ENCODE data around the gene FAR2. TPM values are rescaled to one million over a fixed set of nuclear protein-coding genes. Genes with fewer than 3 reads are reported as not detected.
A peak's percentile ranks its signal among the peaks of the same experiment; 100 is the strongest.
"Not testable (repeated sequence)": the region's sequence is repeated elsewhere in the genome, so short reads cannot be mapped to it uniquely, and the experiment has no call there.

The FAR2 gene
- total RNA-seq, 4 donors from 2014 or later: 7.4 to 45.4 (median 17.9) TPM

DNA sequence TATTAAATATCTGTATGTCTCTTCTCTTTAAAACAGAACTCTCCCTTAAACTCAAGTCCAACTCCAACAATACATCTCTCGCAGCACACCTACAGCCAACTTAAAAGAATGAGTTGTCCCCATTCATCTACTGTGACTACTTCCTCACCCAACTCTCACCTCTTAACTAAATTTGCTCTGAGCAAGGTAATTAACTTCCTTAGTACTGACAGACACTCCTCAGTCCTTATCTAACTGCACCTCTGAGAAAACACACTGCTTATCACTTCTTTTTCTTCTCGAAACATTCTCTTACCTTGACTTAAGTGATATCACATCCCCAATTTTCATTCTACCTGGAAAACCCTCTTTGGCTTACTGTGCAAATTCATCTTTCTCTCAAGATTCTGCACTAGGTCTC is 224.9 kb downstream of the FAR2 start:
- H3K4me3 ChIP-seq (ENCODE audit: low read depth, poor library complexity, severe bottlenecking): no peak overlapping the region
- intact Hi-C loops (cut with DNase I; ENCODE audit: low total_unique reads): no loop called here
- DNase-seq (ENCODE audit: low spot score in 2 of 2): no peak
- TF ChIP-seq, protein P1, sequence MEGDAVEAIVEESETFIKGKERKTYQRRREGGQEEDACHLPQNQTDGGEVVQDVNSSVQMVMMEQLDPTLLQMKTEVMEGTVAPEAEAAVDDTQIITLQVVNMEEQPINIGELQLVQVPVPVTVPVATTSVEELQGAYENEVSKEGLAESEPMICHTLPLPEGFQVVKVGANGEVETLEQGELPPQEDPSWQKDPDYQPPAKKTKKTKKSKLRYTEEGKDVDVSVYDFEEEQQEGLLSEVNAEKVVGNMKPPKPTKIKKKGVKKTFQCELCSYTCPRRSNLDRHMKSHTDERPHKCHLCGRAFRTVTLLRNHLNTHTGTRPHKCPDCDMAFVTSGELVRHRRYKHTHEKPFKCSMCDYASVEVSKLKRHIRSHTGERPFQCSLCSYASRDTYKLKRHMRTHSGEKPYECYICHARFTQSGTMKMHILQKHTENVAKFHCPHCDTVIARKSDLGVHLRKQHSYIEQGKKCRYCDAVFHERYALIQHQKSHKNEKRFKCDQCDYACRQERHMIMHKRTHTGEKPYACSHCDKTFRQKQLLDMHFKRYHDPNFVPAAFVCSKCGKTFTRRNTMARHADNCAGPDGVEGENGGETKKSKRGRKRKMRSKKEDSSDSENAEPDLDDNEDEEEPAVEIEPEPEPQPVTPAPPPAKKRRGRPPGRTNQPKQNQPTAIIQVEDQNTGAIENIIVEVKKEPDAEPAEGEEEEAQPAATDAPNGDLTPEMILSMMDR (IDR thresholded peaks at IDR 0.05): no peak
- no peak for TF ChIP-seq POLR2A (IDR thresholded peaks at IDR 0.05)
- WGBS, 2 donors: 94 to 95% methylated on average over 2 of the region's 2 CpGs

DNA sequence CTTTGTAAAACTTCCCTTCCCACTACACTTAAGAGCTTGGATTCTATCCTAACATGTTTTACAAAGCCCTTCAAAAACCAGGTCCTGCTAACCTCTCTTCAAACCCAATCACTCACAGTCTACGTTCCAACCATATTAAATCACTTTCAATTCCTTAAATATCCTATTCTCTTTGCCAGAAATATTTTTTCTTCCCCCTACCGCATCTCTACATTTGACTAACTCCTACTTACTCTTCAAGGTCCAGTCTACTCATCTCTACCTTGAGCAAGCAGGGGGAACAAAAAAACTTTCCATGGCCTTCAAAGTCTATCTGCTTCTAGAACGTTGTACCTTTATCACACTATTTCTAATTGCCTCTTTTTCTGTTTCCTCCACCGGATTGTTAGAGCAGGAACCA is 225.8 kb downstream of the FAR2 start:
- TF ChIP-seq, protein P1 (IDR thresholded peaks at IDR 0.05): no peak
- no peak for TF ChIP-seq POLR2A (IDR thresholded peaks at IDR 0.05)
- DNase-seq (ENCODE audit: low spot score in 2 of 2): no peak
- intact Hi-C loops (cut with DNase I; ENCODE audit: low total_unique reads): no loop called here
- WGBS, 2 donors: 83 to 86% methylated on average over 4 of the region's 4 CpGs
- no peak overlapping the region for H3K4me3 ChIP-seq (ENCODE audit: low read depth, poor library complexity, severe bottlenecking)

DNA sequence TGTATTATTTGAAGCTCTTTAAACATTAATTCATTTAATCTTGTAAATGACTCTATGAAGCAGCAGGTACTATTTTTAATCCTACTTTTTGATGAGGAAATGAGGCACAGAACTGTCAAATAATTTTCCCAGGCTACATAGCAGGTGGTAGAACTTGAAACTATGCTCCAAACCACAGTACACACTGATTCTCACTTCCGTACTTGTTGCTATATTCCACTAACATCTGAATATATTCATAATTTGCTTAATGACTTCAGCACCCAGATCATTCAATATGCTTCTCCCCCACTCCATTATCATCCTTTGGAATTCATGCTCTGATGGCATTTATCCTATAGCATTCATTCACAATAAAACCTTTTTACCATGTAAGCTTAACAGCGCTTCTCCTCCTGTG is 227.0 kb downstream of the FAR2 start:
- WGBS, 2 donors: 94 to 96% methylated on average over 2 of the region's 2 CpGs
- intact Hi-C loops (cut with DNase I; ENCODE audit: low total_unique reads): no loop called here
- no peak for DNase-seq (ENCODE audit: low spot score in 2 of 2)
- no peak for TF ChIP-seq POLR2A (IDR thresholded peaks at IDR 0.05)
- TF ChIP-seq, protein P1 (IDR thresholded peaks at IDR 0.05): no peak
- no peak overlapping the region for H3K4me3 ChIP-seq (ENCODE audit: low read depth, poor library complexity, severe bottlenecking)

DNA sequence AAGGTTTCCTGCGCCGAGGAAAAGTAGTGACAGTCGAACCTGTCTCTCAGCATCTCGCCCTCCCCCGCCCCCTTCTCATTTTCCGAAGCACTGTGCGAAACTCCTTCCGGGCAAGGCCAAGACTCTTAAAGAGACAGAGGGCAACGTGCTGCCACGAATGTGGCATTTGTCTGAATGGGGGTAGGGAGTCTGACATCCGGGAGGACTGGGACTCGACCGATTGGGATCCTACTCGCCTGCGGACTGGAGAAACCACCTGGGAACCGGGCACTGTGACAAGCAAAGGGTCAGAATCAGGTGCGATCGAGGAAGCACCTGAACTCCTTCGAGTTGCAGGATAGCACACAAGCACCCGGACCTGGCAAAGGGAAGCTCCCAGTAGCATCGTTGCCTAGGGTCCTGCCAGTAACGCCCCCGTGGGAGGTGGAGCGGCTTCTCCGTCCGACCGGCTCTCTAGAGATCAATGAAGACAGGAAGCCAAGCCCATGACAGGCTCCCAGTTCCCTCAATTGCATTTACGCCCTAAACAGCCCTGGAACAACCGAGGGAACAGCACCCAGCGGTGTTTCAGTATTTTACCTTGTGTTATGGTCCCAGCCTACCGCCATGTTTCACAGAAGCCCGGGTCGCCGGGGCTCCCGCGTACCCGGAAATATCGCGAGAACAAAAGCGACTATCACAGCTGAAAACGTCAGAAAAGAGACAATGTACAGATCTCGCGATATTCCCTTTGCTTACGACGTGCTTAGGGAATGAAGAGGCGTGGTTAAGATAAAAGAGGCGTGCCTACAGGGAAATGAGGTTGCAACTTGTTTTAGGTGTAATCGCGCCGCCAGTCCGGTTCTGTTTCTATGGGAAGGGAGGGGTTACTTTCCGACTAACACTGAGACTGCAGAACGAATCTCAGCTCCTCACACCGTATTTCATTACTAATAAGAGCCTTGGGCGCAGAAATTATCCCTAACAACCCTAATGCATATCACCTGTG is 231.8 kb downstream of the FAR2 start, which contains the start of gene ERGIC2:
Gene ERGIC2, minus strand, starts transcription at position 637 of the 988 bp plus-strand sequence. CDS start 9,539 bp downstream, outside the sequence.
- 0 to 1% methylated on average over 46 to 55 of the region's 55 CpGs for WGBS, 2 donors
- TF ChIP-seq, protein P1 (IDR thresholded peaks at IDR 0.05): no peak
- peak in 1 of 2 donors; percentile 17 for TF ChIP-seq POLR2A (IDR thresholded peaks at IDR 0.05)
- H3K4me3 ChIP-seq (ENCODE audit: low read depth, poor library complexity, severe bottlenecking): peak within 1 kb of the TSS; percentile 100
- intact Hi-C loops (cut with DNase I; ENCODE audit: low total_unique reads): no loop called here
- DNase-seq (ENCODE audit: low spot score in 2 of 2): peak; percentile 95 to 98

DNA sequence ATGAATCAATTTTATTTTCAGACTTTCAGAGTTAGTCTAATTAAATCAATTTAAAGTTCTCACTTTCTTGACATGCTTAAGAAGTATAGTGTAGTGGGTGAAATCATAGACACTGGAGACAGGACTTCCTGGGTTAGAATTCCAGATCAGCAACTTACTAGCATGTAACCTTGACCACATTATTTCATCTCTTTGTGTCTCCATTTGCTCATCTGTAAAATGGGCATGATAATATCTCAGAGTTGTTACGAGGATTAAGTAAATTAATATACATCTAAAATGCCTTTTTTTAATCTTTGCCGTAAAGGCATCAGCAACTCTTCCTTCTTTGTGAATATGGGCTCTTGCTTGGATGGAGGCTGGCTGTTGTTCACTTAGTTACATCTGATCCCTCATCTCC is 233.2 kb downstream of the FAR2 start:
- no peak for TF ChIP-seq POLR2A (IDR thresholded peaks at IDR 0.05)
- TF ChIP-seq, protein P1 (IDR thresholded peaks at IDR 0.05): no peak
- no peak overlapping the region for H3K4me3 ChIP-seq (ENCODE audit: low read depth, poor library complexity, severe bottlenecking)
- DNase-seq (ENCODE audit: low spot score in 2 of 2): no peak
- intact Hi-C loops (cut with DNase I; ENCODE audit: low total_unique reads): no loop called here
- 89 to 94% methylated on average over 2 of the region's 2 CpGs for WGBS, 2 donors

DNA sequence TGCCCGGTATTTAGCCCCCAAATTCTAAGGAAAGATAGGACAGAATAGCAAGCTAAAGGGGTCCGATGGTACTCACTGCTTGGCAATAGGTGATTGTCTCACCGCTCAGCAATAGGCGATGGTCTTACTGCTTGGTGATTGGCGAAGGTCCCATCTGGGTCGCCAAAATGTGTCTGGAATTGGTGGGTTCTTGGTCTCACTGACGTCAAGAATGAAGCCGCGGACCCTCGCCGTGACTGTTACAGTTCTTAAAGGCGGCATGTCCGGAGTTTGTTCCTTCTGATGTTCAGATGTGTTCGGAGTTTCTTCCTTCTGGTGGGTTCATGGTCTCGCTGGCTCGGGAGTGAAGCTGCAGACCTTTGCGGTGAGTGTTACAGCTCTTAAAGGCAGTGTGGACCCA is 236.1 kb downstream of the FAR2 start:
- H3K4me3 ChIP-seq (ENCODE audit: low read depth, poor library complexity, severe bottlenecking); intact Hi-C loops (cut with DNase I; ENCODE audit: low total_unique reads): not testable (repeated sequence)
- peak in 1 of 2 donors; percentile 80 for DNase-seq (ENCODE audit: low spot score in 2 of 2)
- WGBS, 2 donors: 94 to 95% methylated on average over 17 of the region's 17 CpGs
